HG02970 (cell line): Measurements from ENCODE around the gene HEPACAM.

Experiments used
- ATAC-seq: cut with Tn5 transposase; IDR thresholded peaks from one replicate; pipeline ENCODE4 v1.9.1; 2021; ENCODE audit warnings: mild to moderate bottlenecking, moderate library complexity, moderate number of reproducible peaks; ENCODE audit not compliant: unreplicated experiment, low FRiP score

Gene HEPACAM

GRCh38 chr11:124943741-124944140 is 7.9 kb upstream of the HEPACAM start:
- ATAC-seq: no peak

- ATAC-seq: no peak
Measured at GRCh38 chr11:124943254-124943616, 7.4 kb upstream of the HEPACAM start.

DNA sequence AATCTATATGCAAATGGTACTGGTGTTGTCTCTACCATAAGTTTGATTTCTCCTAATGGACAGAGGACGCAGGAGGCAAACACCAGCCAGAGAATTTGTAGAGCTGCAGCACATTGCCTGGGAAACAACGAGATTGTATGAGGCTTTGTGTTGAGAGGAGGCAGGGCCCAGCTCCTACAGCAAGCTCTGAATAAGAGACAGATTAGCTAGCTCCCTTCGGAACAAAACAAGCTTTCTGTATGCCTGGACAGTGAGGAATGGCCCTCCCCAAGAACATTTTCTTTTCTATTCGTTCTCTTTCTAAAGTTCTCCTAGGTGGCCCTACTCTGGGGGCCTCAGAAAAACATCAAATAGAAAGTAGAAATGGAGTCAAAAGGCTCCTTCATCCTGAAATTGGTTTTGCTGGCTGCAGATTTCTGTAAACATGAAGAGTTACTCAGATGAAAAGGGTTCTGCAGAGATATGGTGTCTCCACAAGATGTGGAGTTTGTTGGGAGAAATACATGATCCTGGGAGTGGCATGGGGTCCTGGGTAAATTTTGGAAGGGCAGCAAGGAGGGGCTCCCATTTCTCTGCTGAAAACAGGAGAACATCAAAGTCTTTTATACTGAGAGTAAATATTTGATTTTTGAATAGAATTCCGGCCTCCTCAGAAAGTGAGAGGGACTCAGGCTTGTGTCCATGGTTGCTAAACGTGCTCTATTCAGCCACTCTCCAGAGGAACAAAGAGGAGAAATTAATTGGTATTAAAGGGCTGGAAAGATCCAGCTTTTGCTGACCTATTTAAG is 6.8 kb upstream of the HEPACAM start:
- ATAC-seq: no peak

- no peak for ATAC-seq
Measured at GRCh38 chr11:124941703-124942102, 5.9 kb upstream of the HEPACAM start.

- ATAC-seq: no peak
Measured at GRCh38 chr11:124938970-124939369, 3.1 kb upstream of the HEPACAM start.

- no peak for ATAC-seq
Measured at GRCh38 chr11:124938206-124938765, 2.4 kb upstream of the HEPACAM start.

DNA sequence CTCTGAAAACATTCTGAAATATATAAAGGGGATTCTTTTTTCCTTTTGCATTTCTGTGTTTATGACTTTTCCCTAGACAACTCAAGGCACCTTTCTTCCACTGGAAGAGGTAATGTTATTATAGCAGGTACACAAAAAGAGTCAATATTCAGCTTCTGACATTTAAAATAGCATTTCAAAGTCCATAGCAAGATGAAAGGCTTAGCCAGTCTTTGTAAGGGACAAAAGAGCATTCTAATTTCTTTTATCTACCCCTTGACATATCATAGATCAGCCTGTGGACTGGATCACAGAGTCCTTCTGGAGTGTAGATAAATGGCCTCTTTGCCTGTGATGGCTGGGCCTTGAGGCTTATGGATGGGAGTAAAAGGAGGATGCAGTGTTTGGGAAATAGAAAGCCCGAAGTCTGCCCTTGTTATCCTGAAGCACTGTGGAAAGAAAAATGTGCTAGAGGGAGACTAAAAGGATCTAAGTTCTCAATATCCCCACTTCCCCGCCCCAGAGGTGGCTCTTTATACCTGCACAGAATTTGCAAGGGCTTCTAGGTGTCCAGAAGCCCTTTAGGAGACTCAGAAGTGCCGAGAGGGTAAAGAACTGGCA is 1.6 kb upstream of the HEPACAM start:
- ATAC-seq: no peak

DNA sequence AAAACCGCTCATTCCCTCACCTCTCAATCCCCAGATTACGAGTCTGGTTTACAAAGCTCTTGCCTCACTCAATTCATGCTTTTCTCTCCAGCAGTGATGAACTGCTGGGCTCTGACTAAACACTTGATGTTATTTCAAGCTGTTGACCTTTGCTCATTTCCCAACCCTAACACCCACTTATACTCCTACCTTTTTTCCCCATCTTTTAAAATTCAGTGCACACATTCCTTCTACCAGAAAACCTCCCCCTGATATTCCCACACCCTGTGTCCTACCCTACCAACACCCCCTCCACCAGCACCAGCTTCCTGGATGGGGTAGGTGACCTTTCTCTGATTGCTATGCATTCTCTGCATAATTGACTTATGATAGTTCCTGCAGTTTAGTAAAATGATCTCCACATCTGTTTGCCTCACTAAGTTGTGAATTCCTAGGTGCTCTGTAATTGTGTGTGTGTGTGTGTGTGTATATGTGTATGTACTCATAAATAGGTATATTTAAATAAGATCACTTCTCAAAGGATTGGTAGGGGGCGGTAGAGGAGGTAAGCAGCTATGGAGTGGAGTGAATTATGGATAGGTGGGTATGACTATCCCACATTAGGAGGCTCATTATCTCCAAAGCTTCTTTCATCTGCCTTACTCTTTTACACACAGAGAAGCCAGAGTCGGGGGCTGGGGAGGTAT is 842 bp downstream of the HEPACAM start:
- no peak for ATAC-seq

- no peak for ATAC-seq
Measured at GRCh38 chr11:124930799-124931198, 5.0 kb downstream of the HEPACAM start.

DNA sequence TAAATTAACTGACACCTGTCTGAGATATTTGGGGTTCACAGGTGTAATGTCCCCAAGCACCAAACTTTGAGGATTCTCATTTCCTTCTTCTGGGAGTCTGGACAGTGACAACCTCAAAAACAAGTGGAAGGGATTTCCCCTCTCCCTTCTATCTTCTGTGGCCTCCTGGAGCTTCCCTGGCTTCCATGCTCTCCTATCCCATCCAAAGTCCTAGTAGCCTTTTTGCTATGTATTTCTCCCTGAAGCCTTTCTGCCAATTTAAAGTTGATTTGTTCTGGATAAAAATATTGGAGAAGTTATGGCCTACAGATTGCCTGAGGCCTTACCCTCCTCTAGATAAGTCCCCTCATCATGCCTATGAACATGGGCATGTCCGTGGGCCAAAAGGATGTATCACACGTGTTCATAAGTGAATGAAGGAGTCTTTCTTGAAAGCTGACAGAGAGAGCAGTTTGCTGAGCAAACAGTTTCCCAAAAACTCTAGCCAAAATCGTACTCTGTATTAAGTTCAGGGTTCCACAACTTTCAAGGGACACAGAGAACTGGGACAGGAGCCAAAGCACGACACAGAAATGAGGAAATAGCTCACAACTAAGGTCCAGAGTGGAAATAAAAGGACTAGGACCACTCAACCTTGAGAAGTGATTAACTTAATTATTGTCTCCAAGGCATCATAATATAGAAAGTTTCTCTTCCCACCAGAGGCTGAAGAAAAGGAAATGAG is 6.7 kb downstream of the HEPACAM start:
- no peak for ATAC-seq

- no peak for ATAC-seq
Measured at GRCh38 chr11:124923296-124923695, 12.6 kb downstream of the HEPACAM start.

GRCh38 chr11:124922831-124923230 is 13.0 kb downstream of the HEPACAM start:
- ATAC-seq: no peak

DNA sequence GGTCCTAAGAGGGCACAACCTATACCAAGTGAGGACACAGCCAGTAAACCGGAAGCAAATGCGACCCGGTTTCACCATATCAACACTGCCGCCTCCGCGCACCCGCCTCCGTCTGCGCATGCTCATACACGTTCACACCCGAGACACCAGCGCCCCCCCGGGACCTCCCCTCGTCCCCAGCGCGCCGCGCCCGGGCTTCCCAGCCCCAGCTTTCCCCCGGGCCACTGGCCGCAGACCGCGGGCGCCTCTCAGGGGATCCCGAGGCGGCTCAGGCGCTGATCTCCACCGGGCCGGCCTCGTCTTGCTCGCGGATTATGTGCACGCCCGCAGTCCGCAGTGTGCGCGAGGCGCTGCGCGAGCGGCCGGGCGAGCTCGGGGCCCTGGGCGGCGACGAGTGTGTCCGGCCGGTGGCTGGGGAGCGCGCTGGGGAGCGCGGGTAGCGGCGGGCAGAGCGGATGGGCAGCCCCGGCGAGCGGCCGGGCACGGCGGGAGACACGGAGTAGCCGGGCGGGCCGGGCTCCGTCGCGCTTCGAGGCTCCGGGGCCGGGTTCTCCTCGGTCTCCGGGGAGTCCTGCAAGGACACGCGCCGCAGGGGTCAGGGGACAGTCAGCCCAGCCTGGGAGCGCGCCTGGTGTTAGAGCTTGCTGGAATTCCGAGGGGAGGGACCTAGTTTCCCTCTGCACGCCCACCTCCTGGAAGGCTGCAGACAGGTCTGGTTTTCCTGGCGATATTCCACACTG is 14.8 kb downstream of the HEPACAM start:
- no peak for ATAC-seq

DNA sequence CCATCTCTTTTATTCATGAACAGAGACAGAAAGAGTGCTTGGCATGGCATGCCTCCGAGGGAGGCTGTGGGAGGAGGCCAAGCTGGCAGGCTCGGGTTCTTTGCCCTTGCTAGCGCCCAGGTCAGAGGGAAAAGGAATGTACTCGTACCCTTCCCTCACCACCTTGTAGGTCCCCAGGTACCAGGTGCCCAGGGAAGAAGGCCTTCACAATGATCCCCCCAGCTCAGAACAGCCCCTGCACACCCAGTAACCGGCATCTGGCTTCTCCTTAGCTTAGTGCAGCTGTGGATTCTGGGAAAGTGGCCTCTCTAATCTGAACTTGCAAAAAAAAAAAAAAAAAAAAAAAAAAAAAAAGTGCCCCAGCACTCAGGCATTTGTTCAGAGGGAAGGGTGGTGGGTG is 15.5 kb downstream of the HEPACAM start:
- ATAC-seq: no peak

- no peak for ATAC-seq
Measured at GRCh38 chr11:124919898-124920297, 15.9 kb downstream of the HEPACAM start.

- no peak for ATAC-seq
Measured at GRCh38 chr11:124918950-124919349, 16.9 kb downstream of the HEPACAM start, which contains the start of gene HEPN1. HEPN1 (plus strand) TSS chr11:124919250.

- no peak for ATAC-seq
Measured at GRCh38 chr11:124917115-124917637, 18.7 kb downstream of the HEPACAM start.

DNA sequence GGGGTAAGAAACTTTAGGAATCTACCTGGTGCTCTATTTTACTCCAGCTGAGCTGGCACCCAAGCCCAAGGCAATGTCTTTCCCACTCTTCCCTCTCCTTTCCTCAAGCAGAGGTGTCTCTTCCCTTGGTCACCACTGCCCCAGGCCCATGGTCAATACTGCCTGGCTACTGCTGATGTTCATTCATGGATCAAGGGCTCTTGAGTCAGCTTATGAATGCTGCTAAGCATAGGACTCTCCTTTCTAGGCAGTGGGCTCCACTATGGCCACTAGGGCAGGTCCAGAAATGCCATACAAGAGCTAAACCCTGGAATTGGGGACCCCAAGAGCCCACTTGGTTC is 19.5 kb downstream of the HEPACAM start:
- ATAC-seq: no peak

- no peak for ATAC-seq
Measured at GRCh38 chr11:124915541-124916369, 20.1 kb downstream of the HEPACAM start.
